ENCODE data around the gene WBP1L.
"Not testable (repeated sequence)": the region's sequence is repeated elsewhere in the genome, so short reads cannot be mapped to it uniquely, and the experiment has no call there.

Gene WBP1L

GRCh38 chr10:102721954-102722353 is 21.8 kb upstream of the WBP1L start:
- in situ Hi-C loops (cut with HindIII; ENCODE audit: low sequenced_read_pairs), result no loop called here

DNA sequence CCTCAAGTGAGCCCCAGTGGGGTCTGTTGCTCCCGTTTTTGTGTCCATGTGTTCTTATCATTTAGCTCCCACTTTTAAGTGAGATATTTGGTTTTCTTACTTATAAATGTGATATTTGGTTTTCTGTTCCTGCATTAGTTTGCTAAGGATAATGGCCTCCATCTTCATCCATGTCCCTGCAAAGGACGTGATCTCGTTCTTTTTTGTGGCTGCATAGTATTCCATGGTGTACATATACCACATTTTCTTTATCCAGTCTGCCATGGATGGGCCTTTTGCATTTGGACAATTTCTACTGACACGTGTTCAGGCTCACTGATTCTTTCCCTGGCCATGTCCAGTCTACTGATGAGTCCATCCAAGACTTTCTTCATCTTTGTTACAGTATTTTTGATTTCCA is 19.8 kb upstream of the WBP1L start:
- in situ Hi-C loops (cut with HindIII; ENCODE audit: low sequenced_read_pairs), result no loop called here

DNA sequence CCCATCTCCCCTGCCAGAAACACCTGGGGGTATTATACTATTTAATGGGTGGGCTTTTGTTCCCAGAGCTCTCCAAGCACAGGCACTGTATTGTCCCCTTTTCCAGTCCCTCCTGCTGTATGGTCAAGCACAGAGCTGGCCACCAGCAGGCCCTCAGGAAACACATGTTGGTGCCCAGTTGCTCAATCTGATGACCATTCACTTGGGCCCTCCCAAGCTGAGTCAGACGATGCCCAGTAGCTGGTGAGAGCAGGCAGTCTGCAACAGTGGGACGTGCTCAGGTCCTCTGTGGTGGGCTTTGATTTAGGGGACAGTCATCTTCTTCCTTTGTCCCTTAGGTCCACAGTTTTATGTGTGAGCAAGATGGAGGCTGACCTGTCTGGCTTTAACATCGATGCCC is 17.5 kb upstream of the WBP1L start:
- in situ Hi-C loops (cut with HindIII; ENCODE audit: low sequenced_read_pairs), result no loop called here

DNA sequence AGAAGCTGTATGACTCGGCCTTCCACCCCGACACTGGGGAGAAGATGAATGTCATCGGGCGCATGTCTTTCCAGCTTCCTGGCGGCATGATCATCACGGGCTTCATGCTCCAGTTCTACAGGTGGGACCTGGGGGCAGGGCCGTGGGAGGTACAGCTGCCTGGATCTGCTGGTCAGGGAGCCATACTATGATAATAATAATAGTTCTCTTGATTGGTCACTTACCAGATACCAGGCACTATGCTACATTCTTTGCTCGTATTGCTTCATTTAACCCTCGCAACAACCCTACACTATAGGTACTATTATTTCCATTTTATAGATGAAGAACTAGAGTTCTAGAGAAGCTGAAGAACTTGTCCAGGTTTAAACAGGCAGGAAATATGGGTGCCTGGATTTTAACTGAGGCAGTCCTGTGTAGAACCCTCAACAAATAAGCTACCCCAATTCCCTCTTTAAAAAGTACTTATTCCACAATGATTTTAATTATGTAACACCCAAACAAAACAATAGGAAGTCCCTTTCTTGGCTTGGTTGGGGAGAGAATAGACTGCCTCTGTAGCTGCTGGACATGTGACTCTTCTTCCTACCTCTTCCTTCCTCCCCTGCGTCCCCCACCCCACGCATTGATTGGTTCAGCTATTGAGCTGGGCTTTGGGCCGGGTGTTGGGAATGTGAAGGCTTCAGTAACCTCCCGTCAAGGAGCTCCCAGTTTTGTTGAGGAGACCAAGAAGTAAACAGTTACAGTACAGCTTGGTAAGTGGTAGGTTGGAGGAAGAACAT is 16.5 kb upstream of the WBP1L start:
- in situ Hi-C loops (cut with HindIII; ENCODE audit: low sequenced_read_pairs), result no loop called here

DNA sequence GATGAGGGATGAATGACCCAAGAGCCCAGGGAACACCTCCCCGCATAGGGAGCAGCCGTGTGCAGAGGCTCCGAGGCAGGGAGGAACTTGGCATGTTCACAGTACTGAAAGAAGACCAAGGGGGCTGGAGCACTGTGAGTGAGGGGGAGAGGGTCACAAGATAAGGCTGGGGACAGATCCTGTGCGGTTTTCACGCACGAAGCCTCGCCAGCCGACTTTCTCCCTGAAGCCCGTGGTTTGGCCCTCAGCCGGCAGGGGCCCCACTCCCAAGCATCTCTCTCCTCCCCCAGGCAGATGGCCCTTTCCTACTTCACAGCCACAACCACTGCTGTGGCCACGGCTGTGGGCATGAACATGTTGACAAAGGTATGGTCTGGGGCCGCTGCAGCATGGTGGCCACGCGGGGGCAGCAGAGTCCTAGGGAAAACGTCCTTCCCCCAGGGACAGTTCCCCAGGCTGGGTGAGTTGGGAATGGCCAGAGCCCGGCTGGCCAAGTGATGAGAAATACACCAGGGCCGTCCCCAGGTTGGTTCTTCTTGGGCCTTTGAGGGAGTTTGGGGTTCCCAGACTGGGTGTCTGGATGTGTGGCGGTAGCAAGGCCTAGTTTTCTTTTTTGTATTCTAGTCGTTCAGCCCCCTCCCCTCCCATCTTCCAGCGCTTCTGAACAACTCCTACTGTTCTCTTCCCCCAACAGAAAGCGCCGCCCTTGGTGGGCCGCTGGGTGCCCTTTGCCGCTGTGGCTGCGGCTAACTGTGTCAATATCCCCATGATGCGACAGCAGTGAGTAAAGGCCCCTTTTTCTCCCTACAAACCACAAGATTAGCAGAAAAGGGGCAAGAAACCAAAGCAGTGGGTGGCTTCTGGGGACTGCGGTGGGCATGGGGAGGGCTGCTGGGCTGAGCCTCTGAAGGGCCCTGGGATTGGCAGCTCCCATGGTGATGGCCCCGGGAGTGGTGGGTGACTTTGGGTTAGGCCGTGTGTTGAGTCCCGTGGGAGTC is 14.4 kb upstream of the WBP1L start:
- in situ Hi-C loops (cut with HindIII; ENCODE audit: low sequenced_read_pairs), result no loop called here

- in situ Hi-C loops (cut with HindIII; ENCODE audit: low sequenced_read_pairs), result no loop called here
Observed at GRCh38 chr10:102731222-102731800, 12.4 kb upstream of the WBP1L start.

GRCh38 chr10:102732661-102733060 is 11.1 kb upstream of the WBP1L start:
- in situ Hi-C loops (cut with HindIII; ENCODE audit: low sequenced_read_pairs), result no loop called here

- in situ Hi-C loops (cut with HindIII; ENCODE audit: low sequenced_read_pairs), result no loop called here
Observed at GRCh38 chr10:102735065-102735562, 8.6 kb upstream of the WBP1L start.

- in situ Hi-C loops (cut with HindIII; ENCODE audit: low sequenced_read_pairs), result no loop called here
Observed at GRCh38 chr10:102738692-102739121, 5.0 kb upstream of the WBP1L start.

DNA sequence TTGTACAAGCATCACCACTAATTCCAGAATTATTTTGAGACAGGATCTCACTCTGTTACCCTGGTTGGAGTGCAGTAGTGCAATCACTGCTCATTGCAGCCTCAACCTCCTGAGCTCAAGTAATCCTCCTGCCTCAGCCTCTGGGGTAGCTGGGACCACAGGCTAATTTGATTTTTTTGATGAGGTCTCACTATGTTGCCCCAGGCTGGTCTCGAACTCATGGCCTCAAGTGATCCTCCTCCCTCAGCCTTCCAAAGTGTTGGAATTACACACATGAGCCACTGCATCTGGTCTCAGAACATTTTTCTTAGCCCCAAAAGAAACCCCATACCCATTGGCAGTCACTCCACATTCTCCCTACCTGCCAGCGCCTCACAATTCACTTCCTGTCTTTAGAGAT is 3.5 kb upstream of the WBP1L start:
- in situ Hi-C loops (cut with HindIII; ENCODE audit: low sequenced_read_pairs), result no loop called here

DNA sequence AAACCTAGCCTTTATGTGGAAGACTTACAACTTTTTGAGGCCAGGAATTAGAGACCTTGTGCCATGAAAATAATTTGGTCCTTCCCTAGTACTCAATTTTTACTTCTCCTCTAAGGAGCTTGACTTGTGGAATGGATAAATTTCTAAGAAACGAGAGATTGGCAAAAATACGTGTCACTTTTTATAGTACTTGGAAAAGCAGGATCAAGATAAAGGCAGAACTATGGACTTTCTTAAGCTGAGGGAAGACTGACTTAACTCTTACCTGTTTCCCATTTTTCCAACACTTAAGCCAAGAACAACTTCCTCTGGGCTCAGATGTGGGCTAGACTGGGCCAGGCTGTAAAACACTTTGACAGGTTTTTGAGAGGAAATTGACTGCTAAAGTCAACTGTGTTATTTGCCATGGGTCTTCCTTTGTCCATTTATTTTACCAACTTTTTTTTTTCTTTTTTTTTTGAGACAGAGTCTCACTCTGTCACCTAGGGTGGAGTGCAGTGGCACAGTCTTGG is 2.0 kb upstream of the WBP1L start:
- in situ Hi-C loops (cut with HindIII; ENCODE audit: low sequenced_read_pairs), result no loop called here

DNA sequence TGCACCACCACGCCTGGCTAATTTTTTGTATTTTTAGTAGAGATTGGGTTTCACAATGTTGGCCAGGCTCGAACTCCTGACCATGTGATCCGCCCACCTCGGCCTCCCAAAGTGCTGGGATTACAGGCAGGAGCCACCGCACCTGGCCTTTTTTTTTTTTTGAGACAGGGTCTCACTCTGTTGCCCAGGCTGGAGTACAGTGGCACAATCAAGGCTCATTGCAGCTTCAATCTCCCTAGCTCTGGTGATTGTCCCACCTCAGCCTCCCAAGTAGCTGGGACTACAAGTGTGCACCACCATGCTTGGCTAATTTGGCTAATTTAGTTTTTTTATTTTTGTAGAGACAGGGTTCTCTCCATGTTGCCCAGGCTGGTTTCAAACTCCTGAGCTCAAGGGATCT is 1.4 kb upstream of the WBP1L start:
- in situ Hi-C loops (cut with HindIII; ENCODE audit: low sequenced_read_pairs), result not testable (repeated sequence)

DNA sequence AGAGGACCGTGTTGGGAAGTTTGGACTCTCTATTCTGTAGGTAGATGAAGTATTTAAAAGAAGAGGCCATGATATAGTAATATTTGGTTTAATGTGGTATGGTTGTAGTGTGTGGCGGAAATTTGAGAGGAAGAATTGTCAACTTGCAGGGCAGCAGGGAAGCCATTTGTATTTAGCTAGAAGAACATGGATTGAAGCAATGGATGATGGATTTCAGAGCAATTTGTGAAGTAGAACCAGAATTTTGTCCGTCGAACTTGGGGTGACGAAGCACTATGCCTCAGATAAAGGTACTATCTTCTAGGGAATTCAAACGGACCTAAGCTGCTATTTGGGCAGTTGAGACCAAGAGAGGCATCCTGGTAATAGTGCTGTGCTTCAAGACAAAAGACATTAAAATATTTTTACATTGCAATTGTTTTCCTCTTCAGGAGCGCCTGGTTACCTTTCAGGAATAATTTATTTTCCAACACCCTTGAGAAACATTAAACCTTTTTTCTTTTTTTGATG is 615 bp upstream of the WBP1L start:
- in situ Hi-C loops (cut with HindIII; ENCODE audit: low sequenced_read_pairs), result no loop called here

- in situ Hi-C loops (cut with HindIII; ENCODE audit: low sequenced_read_pairs), result no loop called here
Observed at GRCh38 chr10:102744374-102745051, 765 bp downstream of the WBP1L start.

DNA sequence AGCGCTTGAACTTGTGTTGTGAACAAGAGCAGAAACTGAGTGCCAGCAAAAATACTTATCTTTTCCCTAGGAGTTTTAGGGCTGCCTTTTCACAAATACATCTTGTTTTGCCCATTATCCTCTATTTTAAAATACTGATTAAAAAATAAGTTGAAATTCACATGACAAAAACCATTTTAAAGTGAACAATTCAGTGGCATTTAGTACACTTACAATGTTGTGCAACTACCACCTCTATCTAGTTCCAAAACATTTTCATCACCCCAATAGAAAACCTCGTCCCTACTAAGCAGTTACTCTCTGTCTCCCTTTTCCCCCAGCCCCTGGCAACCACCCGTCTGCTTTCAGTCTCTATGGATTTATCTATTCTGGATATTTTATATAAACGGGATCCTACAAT is 1.4 kb downstream of the WBP1L start:
- in situ Hi-C loops (cut with HindIII; ENCODE audit: low sequenced_read_pairs), result no loop called here

- in situ Hi-C loops (cut with HindIII; ENCODE audit: low sequenced_read_pairs), result no loop called here
Observed at GRCh38 chr10:102752266-102752930, 8.7 kb downstream of the WBP1L start.

GRCh38 chr10:102752934-102753664 is 9.4 kb downstream of the WBP1L start:
- in situ Hi-C loops (cut with HindIII; ENCODE audit: low sequenced_read_pairs), result no loop called here

DNA sequence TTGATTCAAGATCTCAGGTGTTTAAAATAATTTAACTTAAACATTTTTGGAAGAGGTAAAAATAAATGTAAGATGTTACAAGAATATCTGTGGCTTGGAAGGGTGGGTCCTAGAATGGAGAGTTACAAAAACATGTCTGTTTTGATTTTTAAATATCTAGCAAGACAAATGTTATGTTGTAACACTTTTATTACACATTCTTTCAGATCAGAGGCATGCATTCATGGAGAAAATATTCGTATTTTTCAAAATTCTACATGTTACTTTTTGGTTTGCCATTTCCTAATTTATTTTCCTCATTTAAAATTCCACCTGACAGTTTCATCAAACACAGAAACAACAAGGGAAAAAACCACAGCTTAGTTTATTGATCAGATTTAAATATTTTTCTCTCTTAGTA is 10.0 kb downstream of the WBP1L start:
- in situ Hi-C loops (cut with HindIII; ENCODE audit: low sequenced_read_pairs), result no loop called here

DNA sequence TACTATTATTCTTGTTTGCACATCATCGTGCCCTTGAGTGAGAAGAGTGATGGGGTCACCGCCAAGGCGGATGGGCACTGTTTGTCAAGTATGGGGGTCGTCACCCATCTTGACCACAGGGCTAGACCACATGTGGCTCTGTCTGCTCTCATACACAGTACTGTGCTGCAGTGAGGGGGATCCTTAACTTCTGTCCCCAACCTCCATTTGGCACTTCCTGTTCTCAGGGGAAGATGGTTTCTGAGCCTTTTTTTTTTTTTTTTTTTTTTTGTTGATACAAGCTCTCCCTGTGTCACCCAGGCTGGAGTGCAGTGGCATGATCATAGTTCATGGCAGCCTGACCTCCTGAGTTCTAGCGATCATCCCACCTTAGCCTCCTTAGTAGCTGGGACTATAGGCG is 13.6 kb downstream of the WBP1L start:
- in situ Hi-C loops (cut with HindIII; ENCODE audit: low sequenced_read_pairs), result no loop called here
